NCI-H2081 treated with DMSO at 0.1 percent for 48 hours (cell line): Measurements from ENCODE around the gene EVX2.

Experiments
- DNase-seq: peaks from one replicate; lab custom pipeline; 2025; lab: John Stamatoyannopoulos, UW

Gene EVX2

GRCh38 chr2:176107731-176108181 is 24.0 kb upstream of the EVX2 start:
- DNase-seq = no peak

GRCh38 chr2:176106581-176107539 is 23.1 kb upstream of the EVX2 start, which contains the start of gene HOXD11:
Gene HOXD11, plus strand, starts transcription at chr2:176107280. Its CDS starts 76 bp downstream, at chr2:176107356.
- peak; percentile 72 for DNase-seq

GRCh38 chr2:176105730-176106580 is 22.2 kb upstream of the EVX2 start:
- DNase-seq = no peak

GRCh38 chr2:176105078-176105729 is 21.4 kb upstream of the EVX2 start:
- DNase-seq = no peak

GRCh38 chr2:176104316-176105077 is 20.7 kb upstream of the EVX2 start:
- DNase-seq = no peak

- no peak for DNase-seq
Measured at GRCh38 chr2:176103742-176104315, 20.1 kb upstream of the EVX2 start.

GRCh38 chr2:176103194-176103593 is 19.4 kb upstream of the EVX2 start:
- no peak for DNase-seq

GRCh38 chr2:176102309-176102866 is 18.6 kb upstream of the EVX2 start:
- no peak for DNase-seq

GRCh38 chr2:176101842-176102241 is 18.1 kb upstream of the EVX2 start:
- no peak for DNase-seq

- no peak for DNase-seq
Measured at GRCh38 chr2:176101216-176101830, 17.6 kb upstream of the EVX2 start.

GRCh38 chr2:176100547-176101140 is 16.9 kb upstream of the EVX2 start:
- no peak for DNase-seq

GRCh38 chr2:176099728-176100546 is 16.2 kb upstream of the EVX2 start, which contains the start of gene HOXD12:
Gene HOXD12, plus strand, starts transcription at chr2:176099795. Its CDS starts 7 bp downstream, at chr2:176099802.
- no peak for DNase-seq

- DNase-seq = no peak
Measured at GRCh38 chr2:176099159-176099727, 15.5 kb upstream of the EVX2 start.

- no peak for DNase-seq
Measured at GRCh38 chr2:176098366-176099158, 14.8 kb upstream of the EVX2 start.

GRCh38 chr2:176097820-176098365 is 14.1 kb upstream of the EVX2 start:
- DNase-seq = no peak

GRCh38 chr2:176096986-176097819 is 13.4 kb upstream of the EVX2 start:
- DNase-seq = peak; percentile 51
